ENCODE data around the gene CCBE1. TPM values are rescaled to one million over a fixed set of nuclear protein-coding genes. Genes with fewer than 3 reads are reported as not detected.

CCBE1 gene
- total RNA-seq, 2 donors from 2014 or later = 1.00 to 2.9 TPM

DNA sequence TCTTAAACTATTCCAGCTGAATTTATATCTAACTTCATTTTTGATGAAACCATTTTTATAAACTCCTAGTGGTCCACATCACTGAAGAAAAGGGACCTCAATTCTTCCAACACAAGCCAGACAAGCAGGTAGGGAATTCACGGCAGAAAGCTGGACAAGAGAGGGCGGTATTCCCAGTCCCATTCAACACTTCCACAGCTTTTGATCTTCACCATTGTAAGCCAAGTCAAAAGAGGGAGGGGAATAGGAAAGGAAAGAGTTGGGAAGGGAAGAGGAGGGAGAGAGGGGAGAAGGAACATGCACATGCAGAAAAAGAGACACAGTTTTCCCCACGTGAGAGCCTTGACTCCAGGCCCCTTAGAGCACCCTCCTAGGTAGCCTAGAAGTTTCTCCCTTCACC is 77.4 kb downstream of the CCBE1 start:
- Mint-ChIP-seq H3K27ac (no peak overlapping the region), H3K27me3 (ENCODE audit: insufficient read depth) (peaks cover 7% of the 10 kb centered on the region), H3K36me3 (ENCODE audit: low read depth) (no peaks in the 10 kb centered on the region), H3K4me1 (peaks cover 16% of the 10 kb centered on the region), H3K4me3 (no peak overlapping the region), H3K9me3 (no peaks in the 10 kb centered on the region)
- 48 to 60% methylated on average over 1 to 2 of the region's 3 CpGs for WGBS, 2 experiments (ENCODE audit: insufficient coverage in 1 of 2, insufficient read length in 1 of 2)
- H3K4me3 ChIP-seq (ENCODE audit: low read length) = no peak overlapping the region
- no peak for DNase-seq
- H3K9ac ChIP-seq (ENCODE audit: extremely low read depth, low read length, poor library complexity, severe bottlenecking) = no peak overlapping the region
- no peaks in the 10 kb centered on the region for H3K9me3 ChIP-seq (ENCODE audit: control insufficient read depth, low read length)
- TF ChIP-seq, protein P1, sequence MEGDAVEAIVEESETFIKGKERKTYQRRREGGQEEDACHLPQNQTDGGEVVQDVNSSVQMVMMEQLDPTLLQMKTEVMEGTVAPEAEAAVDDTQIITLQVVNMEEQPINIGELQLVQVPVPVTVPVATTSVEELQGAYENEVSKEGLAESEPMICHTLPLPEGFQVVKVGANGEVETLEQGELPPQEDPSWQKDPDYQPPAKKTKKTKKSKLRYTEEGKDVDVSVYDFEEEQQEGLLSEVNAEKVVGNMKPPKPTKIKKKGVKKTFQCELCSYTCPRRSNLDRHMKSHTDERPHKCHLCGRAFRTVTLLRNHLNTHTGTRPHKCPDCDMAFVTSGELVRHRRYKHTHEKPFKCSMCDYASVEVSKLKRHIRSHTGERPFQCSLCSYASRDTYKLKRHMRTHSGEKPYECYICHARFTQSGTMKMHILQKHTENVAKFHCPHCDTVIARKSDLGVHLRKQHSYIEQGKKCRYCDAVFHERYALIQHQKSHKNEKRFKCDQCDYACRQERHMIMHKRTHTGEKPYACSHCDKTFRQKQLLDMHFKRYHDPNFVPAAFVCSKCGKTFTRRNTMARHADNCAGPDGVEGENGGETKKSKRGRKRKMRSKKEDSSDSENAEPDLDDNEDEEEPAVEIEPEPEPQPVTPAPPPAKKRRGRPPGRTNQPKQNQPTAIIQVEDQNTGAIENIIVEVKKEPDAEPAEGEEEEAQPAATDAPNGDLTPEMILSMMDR (conservative IDR thresholded peaks at IDR 0.05) = no peak
- H3K27me3 ChIP-seq (ENCODE audit: control insufficient read depth, insufficient read depth, low read length, poor library complexity, severe bottlenecking) = peaks cover 4% of the 10 kb centered on the region
- no peak overlapping the region for H3K27ac ChIP-seq (ENCODE audit: low read depth, low read length)
- peaks cover 7% of the 10 kb centered on the region for H3K4me1 ChIP-seq (ENCODE audit: control insufficient read depth, insufficient read depth, low read length)
- no peaks in the 10 kb centered on the region for H3K36me3 ChIP-seq (ENCODE audit: control insufficient read depth, insufficient read depth, low read length)

DNA sequence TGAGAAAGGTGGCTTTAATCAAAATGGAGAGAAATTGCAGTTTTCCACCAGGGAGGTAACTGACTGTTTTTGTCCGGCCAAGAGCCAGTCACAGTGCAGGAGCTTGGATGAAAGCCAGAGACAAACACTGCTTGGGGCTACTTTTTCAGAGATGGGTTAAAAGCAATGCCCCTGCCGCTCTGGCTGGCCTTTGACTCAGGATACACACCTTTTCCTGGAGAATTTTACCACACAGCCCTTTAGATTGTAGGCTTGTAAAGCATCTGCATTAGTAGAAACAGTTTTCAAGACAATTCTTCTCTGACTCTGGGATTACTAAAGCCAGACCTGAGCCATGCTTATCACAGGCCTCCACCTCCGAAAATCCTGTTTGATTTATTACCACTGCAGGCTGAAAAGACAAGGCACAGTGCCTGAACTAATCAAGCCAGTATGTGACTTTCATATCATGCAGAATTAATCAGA is 79.7 kb downstream of the CCBE1 start:
- Histone ChIP-seq H3K27me3 (ENCODE audit: control insufficient read depth, insufficient read depth, low read length, poor library complexity, severe bottlenecking) (peaks cover 4% of the 10 kb centered on the region), H3K4me3 (ENCODE audit: low read length) (no peak overlapping the region), H3K4me1 (ENCODE audit: control insufficient read depth, insufficient read depth, low read length) (peaks cover 15% of the 10 kb centered on the region), H3K36me3 (ENCODE audit: control insufficient read depth, insufficient read depth, low read length) (no peaks in the 10 kb centered on the region), H3K9ac (ENCODE audit: extremely low read depth, low read length, poor library complexity, severe bottlenecking) (no peak overlapping the region), H3K27ac (ENCODE audit: low read depth, low read length) (no peak overlapping the region), H3K9me3 (ENCODE audit: control insufficient read depth, low read length) (no peaks in the 10 kb centered on the region)
- Mint-ChIP-seq H3K27ac (no peak overlapping the region), H3K27me3 (ENCODE audit: insufficient read depth) (peaks cover 7% of the 10 kb centered on the region), H3K9me3 (no peaks in the 10 kb centered on the region), H3K4me1 (peaks cover 22% of the 10 kb centered on the region), H3K36me3 (ENCODE audit: low read depth) (no peaks in the 10 kb centered on the region), H3K4me3 (no peak overlapping the region)
- TF ChIP-seq, protein P1 (conservative IDR thresholded peaks at IDR 0.05) = no peak
- DNase-seq = no peak
- WGBS, 2 experiments (ENCODE audit: insufficient coverage in 1 of 2, insufficient read length in 1 of 2) = 82 to 90% methylated on average over 3 of the region's 3 CpGs

DNA sequence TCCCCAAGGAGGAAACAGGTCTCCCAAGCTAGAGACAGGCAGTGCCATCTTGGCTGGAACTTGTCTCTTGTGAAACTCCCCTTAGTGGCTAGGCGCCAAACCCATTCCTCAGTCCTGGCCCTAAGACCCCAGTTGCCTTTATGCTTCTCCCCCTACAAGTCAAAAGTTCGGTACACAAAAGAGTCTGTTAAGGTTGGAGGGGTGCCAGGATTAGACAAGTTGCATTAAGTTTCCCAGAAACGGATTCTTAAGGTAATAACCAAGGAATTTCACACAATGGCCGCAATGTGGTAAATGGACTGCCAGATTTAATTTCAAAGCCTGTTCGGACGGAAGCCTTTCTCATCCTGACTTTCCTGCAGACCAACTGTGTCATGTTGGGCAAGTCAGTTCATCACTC is 80.7 kb downstream of the CCBE1 start:
- DNase-seq = no peak

More for the DNA sequence above, 80.7 kb downstream of the CCBE1 start:
- peaks cover 22% of the 10 kb centered on the region for H3K4me1 Mint-ChIP-seq
- H3K9ac ChIP-seq (ENCODE audit: extremely low read depth, low read length, poor library complexity, severe bottlenecking) = no peak overlapping the region
- no peak overlapping the region for H3K4me3 ChIP-seq (ENCODE audit: low read length)
- H3K4me1 ChIP-seq (ENCODE audit: control insufficient read depth, insufficient read depth, low read length) = peaks cover 18% of the 10 kb centered on the region
- peaks cover 4% of the 10 kb centered on the region for H3K27me3 ChIP-seq (ENCODE audit: control insufficient read depth, insufficient read depth, low read length, poor library complexity, severe bottlenecking)
- H3K9me3 Mint-ChIP-seq = no peaks in the 10 kb centered on the region
- H3K4me3 Mint-ChIP-seq = no peak overlapping the region
- H3K27ac Mint-ChIP-seq = no peak overlapping the region
- no peaks in the 10 kb centered on the region for H3K9me3 ChIP-seq (ENCODE audit: control insufficient read depth, low read length)
- H3K36me3 ChIP-seq (ENCODE audit: control insufficient read depth, insufficient read depth, low read length) = no peaks in the 10 kb centered on the region
- H3K27ac ChIP-seq (ENCODE audit: low read depth, low read length) = no peak overlapping the region
- peaks cover 1% of the 10 kb centered on the region for H3K27me3 Mint-ChIP-seq (ENCODE audit: insufficient read depth)
- TF ChIP-seq, protein P1 (conservative IDR thresholded peaks at IDR 0.05) = no peak
- no peaks in the 10 kb centered on the region for H3K36me3 Mint-ChIP-seq (ENCODE audit: low read depth)
- WGBS, 2 experiments (ENCODE audit: insufficient coverage in 1 of 2, insufficient read length in 1 of 2) = 92 to 96% methylated on average over 5 to 6 of the region's 6 CpGs

All from endodermal cell (in vitro differentiated cells).